Cerebellar nuclear complex (tissue), 1 donor: ENCODE measurements around the gene ZBTB46.

Experiments used
- DNase-seq, 2 experiments: peaks; one replicate each; lab custom pipeline; 2025; lab: John Stamatoyannopoulos, UW

ZBTB46 gene

DNA sequence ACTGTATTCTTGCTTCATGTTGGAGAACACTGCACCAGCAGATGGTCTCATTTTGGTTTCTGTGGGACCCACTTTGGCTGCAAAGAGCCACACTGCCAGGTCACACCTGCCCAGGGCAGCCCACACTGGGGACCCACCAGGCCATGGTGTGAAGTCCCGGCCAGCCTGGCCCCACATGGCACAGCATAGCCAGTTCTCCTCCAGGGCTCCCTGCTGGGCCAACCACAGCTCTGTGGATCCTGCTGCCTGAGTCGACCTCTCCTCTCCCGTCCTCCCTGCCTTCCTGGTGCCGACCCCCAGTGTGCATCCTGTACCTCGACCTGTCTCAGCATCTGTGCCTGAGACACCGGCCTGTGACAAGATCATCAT lies 126.3 kb downstream of the ZBTB46 start:
- DNase-seq = no peak

DNA sequence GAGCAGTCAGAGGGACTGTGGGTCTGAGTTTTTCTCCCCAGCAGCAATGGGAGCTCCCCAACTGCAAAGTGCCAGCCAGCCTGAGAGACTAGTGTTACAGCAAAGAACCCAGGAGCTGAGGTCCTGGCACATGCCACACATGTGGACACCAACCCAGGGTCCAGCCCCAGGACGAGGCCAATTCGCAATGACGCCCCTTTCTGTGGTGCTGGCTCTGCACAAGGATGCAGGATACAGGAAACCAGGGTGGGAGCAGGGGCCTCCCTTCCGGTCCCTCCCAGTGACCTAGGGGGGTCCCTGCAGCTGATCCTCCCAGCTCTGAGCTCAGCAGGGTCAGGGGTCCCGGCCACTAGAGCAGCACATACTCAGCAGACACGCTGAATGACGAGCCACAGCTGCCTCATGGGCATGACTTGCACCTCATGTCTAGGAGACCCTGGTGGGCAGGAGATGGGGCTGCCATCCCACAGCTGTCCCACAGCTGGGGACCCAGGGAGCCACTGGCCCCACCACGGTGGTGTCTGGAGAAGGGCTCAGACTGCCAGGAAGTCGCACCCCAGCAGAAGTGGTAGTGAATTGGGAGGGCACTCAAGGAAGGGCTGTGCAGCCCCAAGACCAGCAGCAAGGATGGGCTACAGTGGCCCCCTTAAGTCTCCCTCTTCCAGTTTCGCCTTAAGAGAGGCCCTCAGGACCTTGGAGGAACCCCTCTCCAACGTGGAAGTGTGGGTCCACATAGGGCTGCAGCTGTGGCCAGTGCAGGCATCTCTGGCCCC lies 126.9 kb downstream of the ZBTB46 start:
- no peak for DNase-seq

DNA sequence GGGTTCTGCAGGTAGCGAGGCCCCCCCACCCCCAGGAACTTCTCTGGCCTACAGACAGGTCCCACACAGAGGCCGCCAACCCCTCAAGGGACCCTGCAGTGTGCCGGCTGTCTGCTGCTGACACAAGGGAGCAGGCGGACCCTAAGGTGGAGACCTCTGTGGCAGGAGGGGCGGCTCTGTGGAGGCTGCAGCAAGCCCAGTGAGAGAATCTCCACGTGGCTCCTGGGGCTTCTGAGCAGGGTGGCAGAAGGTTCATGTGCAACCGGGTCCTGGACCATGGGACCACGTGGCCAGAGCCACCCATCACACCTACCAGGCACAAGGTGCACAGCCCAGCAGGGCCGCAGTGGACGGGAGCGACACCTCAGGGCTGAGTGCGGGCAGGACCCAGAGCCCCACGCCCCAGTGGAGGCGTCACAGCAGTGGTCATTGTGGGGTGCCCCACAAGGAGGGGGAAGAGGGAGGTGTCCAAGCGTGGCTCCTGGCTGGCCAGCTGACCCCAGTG lies 127.5 kb downstream of the ZBTB46 start:
- DNase-seq = no peak

DNA sequence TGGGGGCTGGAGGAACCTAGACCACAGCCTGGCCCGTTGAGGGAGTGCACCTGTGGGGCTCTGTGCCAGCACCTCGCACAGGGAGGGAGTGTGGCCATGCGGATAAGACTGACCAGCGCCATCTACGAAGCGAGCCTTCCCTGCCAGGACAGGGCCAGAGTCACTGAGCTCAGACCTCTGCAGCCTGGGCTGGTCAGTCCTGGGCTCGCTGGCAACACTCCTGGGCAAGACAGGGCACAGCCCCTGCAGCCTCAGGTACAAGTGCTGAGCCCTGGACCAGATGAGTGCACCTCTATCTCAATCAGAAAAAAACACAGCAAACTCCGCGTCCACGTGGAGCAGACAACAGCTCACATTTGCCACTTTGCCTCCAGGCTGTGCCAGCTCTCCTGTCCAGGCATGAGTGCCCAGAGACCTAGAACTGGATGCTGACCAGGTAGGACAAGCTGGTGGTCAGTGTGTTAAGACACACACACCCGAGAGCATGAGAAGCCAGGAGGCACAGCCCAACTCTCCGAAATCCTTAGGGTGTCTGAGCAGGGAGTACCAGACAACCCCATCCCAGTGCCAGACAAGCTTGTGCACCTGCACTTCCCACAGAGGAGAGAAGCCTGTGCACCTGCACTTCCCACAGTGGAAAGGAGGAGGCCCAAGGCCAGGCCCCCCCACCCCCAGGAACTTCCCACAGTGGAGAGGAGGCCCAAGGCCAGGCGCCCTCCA lies 128.2 kb downstream of the ZBTB46 start:
- no peak for DNase-seq

DNA sequence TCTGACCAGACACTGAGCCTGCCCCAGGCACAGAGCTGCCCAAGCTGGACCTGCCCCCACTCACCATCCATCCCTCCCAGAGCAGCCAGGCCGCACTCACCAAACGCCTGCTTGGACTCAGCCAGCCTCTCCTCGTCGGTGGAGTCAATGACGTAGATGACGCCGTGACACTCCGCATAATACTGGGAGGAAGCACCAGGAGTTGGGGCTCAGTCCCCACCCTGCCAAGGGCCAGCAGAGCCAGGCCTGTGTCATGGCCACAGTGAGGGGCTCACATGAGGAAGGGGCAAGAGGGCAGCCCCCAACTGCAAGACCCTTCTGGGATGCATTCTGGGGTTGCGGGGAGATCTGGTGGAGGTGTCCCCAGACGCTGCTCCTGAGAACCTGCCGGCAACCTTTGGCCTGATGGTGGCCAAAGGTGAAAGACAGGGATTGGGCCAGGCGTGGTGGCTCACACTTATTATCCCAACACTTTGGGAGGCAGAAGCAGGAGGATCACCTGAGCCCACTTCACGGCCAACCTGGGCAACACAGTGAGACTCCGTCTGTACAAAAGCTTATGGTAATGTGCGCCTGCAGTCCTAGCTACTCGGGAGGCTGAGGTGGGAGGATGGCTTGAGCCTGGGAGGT lies 128.9 kb downstream of the ZBTB46 start:
- DNase-seq = no peak

DNA sequence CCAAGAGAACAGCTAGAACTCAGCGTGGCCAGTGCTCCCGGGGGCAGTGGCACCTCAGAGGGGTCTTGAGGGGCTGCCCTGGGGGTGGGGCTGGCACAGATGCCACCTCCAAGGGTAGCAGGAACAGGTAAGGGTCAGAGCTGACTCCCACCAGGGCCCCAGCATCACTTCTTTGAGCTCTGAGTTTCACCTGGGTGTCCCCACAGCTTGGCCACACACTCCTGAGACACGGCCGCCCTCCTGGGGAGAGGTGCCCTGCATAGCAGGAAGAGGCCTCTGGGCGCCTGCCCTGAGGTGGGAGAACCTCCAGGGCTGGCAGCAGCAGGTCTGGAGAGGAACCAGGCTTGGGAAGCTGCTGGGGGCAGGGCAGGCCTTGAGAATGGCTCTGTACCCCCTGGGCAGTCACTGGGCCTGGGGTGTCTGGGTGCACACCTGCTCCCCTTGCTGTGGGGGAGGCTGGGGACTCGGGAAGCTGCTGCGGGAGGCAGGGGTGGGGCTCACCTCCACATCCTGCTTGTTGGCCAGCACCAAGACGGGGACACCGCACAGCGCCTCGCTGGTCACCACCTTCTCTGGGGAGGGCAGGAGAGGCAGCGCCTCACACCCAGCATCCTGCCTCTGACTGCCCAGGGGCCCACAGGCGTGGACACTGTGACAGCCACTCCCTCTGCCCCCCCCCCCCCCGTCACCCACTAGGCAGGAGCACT lies 129.6 kb downstream of the ZBTB46 start:
- DNase-seq = no peak

DNA sequence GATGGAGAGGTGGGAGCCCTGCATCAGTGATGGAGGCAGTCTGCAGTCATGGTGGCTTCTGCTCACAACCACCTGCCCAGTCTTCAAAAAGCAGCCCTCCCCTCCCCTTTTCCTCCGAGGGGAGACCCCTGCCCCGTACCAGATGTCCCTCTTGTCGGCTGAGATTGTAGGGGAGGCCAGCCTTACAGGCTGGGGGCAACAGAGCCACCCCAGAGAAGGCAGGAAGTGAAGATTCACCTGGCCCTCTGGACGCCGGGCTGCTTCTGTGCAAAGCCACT lies 130.1 kb downstream of the ZBTB46 start:
- no peak for DNase-seq

DNA sequence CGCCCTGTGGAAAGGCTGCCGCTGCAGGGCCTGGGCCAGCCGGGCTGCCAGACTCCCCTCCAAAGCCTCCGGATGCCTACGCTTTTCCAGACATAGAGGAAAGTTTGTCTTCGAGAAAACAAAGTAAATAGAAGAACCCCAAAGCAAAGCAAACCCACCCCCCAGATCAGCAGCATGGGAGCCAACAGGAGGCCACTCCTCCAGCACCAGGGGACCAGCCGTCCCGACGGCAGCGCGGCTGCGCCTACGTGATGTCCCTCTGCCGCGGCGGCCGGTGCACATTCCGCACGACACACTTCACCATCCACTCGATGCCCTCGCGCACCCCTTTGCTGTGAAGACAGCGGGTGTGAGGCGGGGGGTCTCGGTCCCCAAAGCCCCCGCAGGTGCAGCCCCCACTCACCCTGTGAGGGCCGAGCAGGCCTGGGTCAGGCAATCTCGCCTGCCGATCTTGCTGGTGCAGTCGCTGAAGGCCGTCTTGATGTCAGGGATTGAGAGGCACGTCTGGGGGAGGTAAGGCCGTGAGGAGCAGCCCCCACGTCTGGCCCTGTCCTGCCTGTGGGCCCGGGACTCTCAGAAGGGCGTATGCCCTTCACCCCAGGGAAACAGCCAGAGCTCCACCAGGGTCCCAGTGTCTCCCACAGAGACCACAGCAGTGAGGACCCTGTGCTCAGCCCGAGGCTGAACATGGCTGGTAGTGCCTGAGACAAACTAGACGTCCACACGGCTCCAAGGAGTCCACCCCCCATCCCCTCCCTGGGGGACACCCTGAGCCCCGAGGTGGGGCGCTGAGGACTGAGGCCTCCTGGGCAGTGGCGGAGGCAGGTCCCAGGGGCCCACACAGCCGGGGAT lies 130.6 kb downstream of the ZBTB46 start:
- no peak for DNase-seq

DNA sequence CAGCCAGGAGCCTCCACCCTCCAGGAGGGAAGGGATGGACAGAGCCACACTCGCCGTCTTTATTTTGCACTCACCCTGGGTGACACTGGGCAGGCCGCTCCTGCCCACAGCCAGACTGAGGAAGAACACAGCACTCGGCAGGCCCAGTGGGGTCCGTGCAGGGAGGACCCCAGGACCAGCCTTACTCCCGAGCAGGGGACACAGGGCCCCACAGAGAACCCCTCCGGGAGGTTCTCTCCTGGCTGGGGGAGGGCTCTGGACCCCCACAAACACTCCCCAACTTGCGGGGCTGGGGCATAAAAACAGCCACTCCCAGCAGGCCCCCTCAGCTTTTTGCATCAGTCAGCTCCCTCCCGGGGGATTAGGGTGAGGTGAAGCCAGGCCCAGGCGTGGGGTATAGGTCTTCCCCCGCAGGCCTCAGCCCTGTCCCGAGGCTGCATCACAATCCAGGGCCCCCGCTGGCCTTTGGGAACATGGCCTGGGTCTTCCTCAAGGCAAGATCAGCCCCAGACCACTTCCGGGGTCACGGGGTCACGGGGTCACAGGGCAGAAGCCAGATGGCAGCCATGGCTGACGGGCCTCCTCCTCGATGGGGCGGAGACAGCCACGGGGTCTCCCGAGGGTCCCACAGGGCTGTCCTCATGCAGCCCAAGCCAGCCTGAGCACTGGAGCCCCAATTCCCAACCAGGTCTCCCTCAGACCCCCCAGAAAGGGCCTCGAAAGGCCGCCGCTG lies 131.4 kb downstream of the ZBTB46 start:
- no peak for DNase-seq

DNA sequence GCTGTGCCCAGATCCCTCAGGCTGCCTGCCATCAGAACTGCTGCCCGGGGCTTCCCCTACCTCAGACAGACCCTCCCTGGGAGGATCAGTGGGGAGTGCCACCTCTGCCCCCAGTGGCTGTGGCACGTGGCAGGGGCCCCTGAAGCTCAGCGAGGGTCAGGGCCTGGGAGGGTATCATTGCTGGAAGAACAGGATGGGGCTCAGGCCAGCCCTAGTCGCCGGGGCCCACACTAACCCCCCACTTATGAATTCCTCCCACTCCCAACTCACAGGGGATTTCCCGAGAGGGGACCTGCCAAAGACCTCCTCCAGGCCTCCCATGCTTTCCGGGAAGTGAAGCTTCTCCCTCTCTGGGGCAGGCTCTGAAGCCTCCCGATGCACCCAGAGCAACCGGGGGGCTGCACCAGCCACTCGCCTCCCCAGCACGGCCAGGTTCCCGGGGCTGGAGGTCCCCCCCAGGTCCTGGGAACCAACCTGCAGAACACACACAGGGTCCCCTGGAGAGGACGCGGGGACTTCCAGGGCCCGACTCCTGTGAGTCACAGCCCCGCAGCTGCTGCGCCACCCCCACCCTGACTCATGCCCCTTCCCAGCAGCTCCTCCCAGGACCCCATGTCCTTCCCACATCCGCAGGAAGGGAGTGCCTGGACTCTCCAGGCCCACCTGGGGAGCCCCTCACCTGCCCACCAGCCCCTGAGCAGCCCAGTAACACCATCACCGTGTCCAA lies 132.2 kb downstream of the ZBTB46 start:
- no peak for DNase-seq

DNA sequence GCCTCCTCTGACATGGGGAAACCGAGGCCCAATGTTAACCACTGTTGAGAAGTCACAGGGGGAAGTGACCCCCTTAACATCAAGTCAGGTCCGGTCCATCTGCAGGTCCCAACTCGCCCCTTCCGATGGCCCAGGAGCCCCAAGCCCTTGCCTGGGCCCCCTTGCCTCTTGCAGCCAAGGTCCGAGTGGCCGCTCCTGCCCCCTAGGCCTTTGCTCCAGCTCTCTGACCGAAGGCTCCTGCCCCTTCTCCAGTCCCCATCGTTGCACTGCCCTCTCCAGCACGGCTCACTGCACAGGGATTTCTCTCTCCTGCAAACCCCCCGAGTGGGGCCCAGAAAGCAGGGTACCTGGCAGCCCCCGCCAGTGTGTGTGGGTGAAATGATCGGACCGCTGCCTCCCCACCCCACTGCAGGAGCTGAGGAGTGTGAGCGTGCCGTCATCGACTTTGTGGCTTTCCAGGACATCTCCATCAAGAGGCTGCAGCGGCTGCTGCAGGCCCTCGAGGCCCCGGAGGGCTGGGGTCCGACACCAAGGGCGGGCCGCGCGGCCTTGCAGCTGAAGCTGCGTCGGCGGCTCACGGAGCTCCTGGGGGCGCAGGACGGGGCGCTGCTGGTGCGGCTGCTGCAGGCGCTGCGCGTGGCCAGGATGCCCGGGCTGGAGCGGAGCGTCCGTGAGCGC lies 133.1 kb downstream of the ZBTB46 start:
- no peak for DNase-seq

DNA sequence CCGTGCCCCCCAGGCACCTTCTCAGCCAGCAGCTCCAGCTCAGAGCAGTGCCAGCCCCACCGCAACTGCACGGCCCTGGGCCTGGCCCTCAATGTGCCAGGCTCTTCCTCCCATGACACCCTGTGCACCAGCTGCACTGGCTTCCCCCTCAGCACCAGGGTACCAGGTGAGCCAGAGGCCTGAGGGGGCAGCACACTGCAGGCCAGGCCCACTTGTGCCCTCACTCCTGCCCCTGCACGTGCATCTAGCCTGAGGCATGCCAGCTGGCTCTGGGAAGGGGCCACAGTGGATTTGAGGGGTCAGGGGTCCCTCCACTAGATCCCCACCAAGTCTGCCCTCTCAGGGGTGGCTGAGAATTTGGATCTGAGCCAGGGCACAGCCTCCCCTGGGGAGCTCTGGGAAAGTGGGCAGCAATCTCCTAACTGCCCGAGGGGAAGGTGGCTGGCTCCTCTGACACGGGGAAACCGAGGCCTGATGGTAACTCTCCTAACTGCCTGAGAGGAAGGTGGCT lies 133.7 kb downstream of the ZBTB46 start:
- DNase-seq = no peak

DNA sequence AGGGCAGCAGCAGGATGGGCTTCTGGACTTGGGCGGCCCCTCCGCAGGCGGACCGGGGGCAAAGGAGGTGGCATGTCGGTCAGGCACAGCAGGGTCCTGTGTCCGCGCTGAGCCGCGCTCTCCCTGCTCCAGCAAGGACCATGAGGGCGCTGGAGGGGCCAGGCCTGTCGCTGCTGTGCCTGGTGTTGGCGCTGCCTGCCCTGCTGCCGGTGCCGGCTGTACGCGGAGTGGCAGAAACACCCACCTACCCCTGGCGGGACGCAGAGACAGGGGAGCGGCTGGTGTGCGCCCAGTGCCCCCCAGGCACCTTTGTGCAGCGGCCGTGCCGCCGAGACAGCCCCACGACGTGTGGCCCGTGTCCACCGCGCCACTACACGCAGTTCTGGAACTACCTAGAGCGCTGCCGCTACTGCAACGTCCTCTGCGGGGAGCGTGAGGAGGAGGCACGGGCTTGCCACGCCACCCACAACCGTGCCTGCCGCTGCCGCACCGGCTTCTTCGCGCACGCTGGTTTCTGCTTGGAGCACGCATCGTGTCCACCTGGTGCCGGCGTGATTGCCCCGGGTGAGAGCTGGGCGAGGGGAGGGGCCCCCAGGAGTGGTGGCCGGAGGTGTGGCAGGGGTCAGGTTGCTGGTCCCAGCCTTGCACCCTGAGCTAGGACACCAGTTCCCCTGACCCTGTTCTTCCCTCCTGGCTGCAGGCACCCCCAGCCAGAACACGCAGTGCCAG lies 134.3 kb downstream of the ZBTB46 start, which contains the start of gene TNFRSF6B:
Gene TNFRSF6B, plus strand, starts transcription at position 25 of the 729 bp plus-strand sequence. Its CDS starts 116 bp downstream, at position 141.
- no peak for DNase-seq

DNA sequence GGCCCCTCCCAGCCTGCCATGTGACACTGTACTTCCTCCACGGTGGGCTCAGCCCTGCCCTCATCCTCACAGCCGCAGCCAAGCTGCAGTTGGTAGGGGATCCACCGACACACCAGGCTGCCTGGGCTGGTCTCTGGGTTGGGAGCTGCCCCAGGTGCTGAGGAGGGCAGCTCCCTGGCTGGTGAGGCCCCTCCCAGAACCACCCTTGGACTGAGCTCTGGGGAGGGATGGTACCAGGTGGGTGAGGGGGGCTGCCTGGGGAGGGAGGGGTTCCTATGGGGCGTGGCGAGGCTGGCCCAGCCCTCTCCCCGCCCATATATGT lies 134.8 kb downstream of the ZBTB46 start:
- no peak for DNase-seq

DNA sequence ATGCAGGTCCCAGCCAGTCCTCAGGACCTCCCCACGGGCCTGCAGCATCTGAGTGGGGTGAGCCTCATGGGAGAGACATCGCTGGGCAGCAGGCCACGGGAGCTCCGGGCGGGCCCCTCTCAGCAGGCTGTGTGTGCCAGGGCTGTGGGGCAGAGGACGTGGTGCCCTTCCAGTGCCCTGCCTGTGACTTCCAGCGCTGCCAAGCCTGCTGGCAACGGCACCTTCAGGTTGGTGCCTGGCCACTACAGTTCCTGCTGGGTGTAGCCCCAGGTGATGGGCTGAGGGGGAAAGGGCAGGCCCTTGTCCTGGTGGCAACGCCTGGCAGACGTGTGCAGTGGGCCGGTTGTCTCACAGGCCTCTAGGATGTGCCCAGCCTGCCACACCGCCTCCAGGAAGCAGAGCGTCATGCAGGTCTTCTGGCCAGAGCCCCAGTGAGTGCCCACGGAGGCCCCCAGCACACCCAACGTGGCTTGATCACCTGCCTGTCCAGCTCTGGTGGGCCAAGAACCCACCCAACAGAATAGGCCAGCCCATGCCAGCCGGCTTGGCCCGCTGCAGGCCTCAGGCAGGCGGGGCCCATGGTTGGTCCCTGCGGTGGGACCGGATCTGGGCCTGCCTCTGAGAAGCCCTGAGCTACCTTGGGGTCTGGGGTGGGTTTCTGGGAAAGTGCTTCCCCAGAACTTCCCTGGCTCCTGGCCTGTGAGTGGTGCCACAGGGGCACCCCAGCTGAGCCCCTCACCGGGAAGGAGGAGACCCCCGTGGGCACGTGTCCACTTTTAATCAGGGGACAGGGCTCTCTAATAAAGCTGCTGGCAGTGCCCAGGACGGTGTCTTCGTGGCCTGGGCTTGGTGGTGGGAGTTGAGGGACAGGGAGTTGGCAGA lies 135.4 kb downstream of the ZBTB46 start:
- DNase-seq = no peak

DNA sequence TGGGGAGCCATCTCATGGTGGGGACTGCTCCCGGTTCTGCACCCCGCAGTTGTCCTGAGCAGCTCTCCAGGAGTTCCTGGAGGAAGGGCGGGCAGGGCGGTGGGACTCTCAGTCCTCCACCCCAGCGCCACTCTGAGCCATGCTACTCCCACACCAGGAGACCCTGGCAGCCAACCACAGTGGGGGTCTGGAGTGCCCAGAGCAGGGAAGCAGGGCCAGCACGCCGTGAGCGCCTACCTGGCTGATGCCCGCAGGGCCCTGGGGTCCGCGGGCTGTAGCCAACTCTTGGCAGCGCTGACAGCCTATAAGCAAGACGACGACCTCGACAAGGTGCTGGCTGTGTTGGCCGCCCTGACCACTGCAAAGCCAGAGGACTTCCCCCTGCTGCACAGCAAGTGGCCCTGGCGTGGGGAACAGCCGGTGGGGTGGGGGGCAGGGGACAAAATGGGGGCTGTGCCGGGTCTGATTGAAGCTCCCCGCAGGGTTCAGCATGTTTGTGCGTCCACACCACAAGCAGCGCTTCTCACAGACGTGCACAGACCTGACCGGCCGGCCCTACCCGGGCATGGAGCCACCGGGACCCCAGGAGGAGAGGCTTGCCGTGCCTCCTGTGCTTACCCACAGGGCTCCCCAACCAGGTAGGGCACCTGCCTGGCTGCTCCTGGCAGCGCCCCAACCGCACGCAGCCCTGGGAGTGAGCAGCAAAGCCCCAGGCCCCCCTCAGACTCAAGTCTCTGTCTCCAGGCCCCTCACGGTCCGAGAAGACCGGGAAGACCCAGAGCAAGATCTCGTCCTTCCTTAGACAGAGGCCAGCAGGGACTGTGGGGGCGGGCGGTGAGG lies 136.3 kb downstream of the ZBTB46 start:
- DNase-seq = no peak
